IMR-90 (cell line): Measurements from ENCODE around the gene KCNMA1.

Experiments
- BHLHE40 ChIP-seq: fragments of 150-350 bp; IDR thresholded peaks from 2 replicates; pipeline ENCODE4 v1.6.1; 2016; ENCODE audit warnings: mild to moderate bottlenecking, low read depth, low read length
- CHD1 ChIP-seq: IDR thresholded peaks from 2 replicates; pipeline ENCODE4 v1.6.1; 2012; ENCODE audit warnings: low read depth, low read length, improper control_type of control experiment
- ELK1 ChIP-seq: fragments of 150-350 bp; IDR thresholded peaks from 2 replicates; pipeline ENCODE4 v1.6.1; 2016; ENCODE audit warnings: low read depth, mild to moderate bottlenecking, low read length, moderate library complexity, borderline replicate concordance
- FOS ChIP-seq: fragments of 150-350 bp; IDR thresholded peaks from 2 replicates; pipeline ENCODE4 v1.6.1; 2016; ENCODE audit warnings: low read depth, low read length
- MAFK ChIP-seq: IDR thresholded peaks from 2 replicates; pipeline ENCODE4 v1.6.1; 2012; ENCODE audit warnings: low read depth, low read length, improper control_type of control experiment
- MXI1 ChIP-seq: IDR thresholded peaks from 2 replicates; pipeline ENCODE4 v1.6.1; 2012; ENCODE audit warnings: low read depth, mild to moderate bottlenecking, low read length, moderate library complexity, borderline replicate concordance
- NFE2L2 ChIP-seq: fragments of 150-350 bp; IDR thresholded peaks from 2 replicates; pipeline ENCODE4 v1.6.1; 2016; ENCODE audit warnings: low read depth, mild to moderate bottlenecking, low read length
- POLR2A ChIP-seq: IDR thresholded peaks from 2 replicates; pipeline ENCODE4 v1.6.1; 2012; ENCODE audit warnings: mild to moderate bottlenecking, low read depth, low read length
- RAD21 ChIP-seq: IDR thresholded peaks from 2 replicates; pipeline ENCODE4 v1.6.1; 2012; ENCODE audit warnings: low read length, improper control_type of control experiment
- RCOR1 ChIP-seq: IDR thresholded peaks from 2 replicates; pipeline ENCODE4 v1.6.1; 2012; ENCODE audit warnings: mild to moderate bottlenecking, low read length, improper control_type of control experiment; ENCODE audit not compliant: insufficient replicate concordance
- RFX5 ChIP-seq: IDR thresholded peaks from 2 replicates; pipeline ENCODE4 v1.8.0; 2012; ENCODE audit warnings: low read depth, mild to moderate bottlenecking, low read length, moderate library complexity
- SMC3 ChIP-seq: fragments of 150-350 bp; IDR thresholded peaks from 2 replicates; pipeline ENCODE4 v1.6.1; 2016; ENCODE audit warnings: low read depth, mild to moderate bottlenecking, antibody characterized with exemption, low read length, moderate library complexity
- USF2 ChIP-seq: fragments of 150-350 bp; IDR thresholded peaks from 2 replicates; pipeline ENCODE4 v1.6.1; 2017; ENCODE audit warnings: mild to moderate bottlenecking, antibody characterized with exemption, low read length, low read depth
- TF ChIP-seq, protein P1 (sequence below): conservative IDR thresholded peaks from 2 replicates; pipeline ENCODE4 v1.5.1; 2012; ENCODE audit warnings: mild to moderate bottlenecking, low read depth, low read length, improper control_type of control experiment

DNA sequence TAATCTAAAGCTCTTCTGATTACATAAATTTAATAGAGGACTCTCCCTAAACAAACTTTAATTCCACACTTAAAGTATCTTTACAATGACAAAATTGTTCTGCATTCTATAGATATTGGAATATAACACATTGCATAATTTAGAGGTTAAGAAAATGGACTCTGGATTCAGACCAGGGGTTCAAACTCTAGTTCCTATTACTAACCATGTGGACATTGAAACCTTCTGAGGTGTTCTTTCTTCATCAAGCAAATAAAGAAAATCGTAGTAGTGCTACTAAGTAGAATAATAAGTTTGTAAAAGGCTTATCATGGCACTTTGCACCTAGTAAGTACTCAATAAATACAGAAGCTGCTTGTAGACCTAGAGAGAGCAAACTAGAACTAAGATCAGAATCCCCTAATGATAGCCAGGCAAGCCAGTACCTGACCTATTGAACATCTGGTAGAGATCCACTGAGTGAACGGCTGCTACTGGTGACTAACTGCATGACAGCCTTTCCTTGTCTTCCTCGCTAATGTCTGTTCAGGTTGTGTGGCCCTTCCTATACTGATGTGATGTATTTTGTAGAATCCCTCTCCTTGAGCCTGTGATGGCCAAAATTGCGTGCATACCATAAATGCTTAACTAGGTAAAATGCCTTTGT is 430.3 kb downstream of the KCNMA1 start:
- no peak for TF ChIP-seq FOS
- TF ChIP-seq, protein P1, sequence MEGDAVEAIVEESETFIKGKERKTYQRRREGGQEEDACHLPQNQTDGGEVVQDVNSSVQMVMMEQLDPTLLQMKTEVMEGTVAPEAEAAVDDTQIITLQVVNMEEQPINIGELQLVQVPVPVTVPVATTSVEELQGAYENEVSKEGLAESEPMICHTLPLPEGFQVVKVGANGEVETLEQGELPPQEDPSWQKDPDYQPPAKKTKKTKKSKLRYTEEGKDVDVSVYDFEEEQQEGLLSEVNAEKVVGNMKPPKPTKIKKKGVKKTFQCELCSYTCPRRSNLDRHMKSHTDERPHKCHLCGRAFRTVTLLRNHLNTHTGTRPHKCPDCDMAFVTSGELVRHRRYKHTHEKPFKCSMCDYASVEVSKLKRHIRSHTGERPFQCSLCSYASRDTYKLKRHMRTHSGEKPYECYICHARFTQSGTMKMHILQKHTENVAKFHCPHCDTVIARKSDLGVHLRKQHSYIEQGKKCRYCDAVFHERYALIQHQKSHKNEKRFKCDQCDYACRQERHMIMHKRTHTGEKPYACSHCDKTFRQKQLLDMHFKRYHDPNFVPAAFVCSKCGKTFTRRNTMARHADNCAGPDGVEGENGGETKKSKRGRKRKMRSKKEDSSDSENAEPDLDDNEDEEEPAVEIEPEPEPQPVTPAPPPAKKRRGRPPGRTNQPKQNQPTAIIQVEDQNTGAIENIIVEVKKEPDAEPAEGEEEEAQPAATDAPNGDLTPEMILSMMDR: no peak
- no peak for TF ChIP-seq POLR2A
- no peak for TF ChIP-seq BHLHE40
- TF ChIP-seq NFE2L2: no peak
- TF ChIP-seq MXI1: no peak
- TF ChIP-seq CHD1: no peak
- TF ChIP-seq USF2: no peak
- no peak for TF ChIP-seq RFX5
- no peak for TF ChIP-seq RCOR1
- no peak for TF ChIP-seq RAD21
- no peak for TF ChIP-seq MAFK
- no peak for TF ChIP-seq ELK1
- TF ChIP-seq SMC3: no peak
